Measurements from ENCODE around the gene CNIH4.

- TF ChIP-seq POLR2AphosphoS5 (IDR thresholded peaks at IDR 0.05; ENCODE audit: borderline replicate concordance, low read depth, low read length) (no peak), EZH2 (IDR thresholded peaks at IDR 0.05) (no peak)
These were observed 26.5 kb downstream of the CNIH4 start for GRCh38 chr1:224383218-224383617.
